Activated CD8-positive, alpha-beta T cell treated with anti-CD3 and anti-CD28 coated beads, Interleukin-2, amount 10 ng/mL, durations not matched to agents 7 days and 5 days (primary cell): ENCODE data around the gene TBC1D10A. TPM values are rescaled to one million over a fixed set of nuclear protein-coding genes. Genes with fewer than 3 reads are reported as not detected.

Experiments used
- ATAC-seq: fragments of 150-1000 bp; cut with Tn5 transposase; one replicate; pipeline ENCODE4 v1.10.0; 2021; ENCODE audit warnings: moderate library complexity
- CTCF ChIA-PET: fragments of 350-600 bp; sonication (Branson Sonifier 250); formaldehyde crosslinking; loops from one replicate; lab custom pipeline; 2021; ENCODE audit warnings: antibody characterized with exemption; lab: Charles Lee
- POLR2A ChIA-PET: fragments of 350-600 bp; sonication (Branson Sonifier 250); formaldehyde crosslinking; loops from one replicate; lab custom pipeline; 2021; ENCODE audit warnings: antibody characterized with exemption; lab: Charles Lee
- DNase-seq: peaks from one replicate; pipeline ENCODE4 v3.0.0-alpha.2; 2020
- H3K27ac Mint-ChIP-seq: one replicate; pipeline ENCODE4 v1.8.0; 2021; ENCODE audit warnings: mild to moderate bottlenecking, mixed read lengths
- H3K27me3 Mint-ChIP-seq: one replicate; pipeline ENCODE4 v1.8.0; 2021; ENCODE audit warnings: low read depth, mixed read lengths
- H3K36me3 Mint-ChIP-seq: one replicate; pipeline ENCODE4 v1.8.0; 2021; ENCODE audit warnings: low read depth, mixed read lengths
- H3K4me1 Mint-ChIP-seq: one replicate; pipeline ENCODE4 v1.8.0; 2021; ENCODE audit warnings: low read depth, mixed read lengths
- H3K4me3 Mint-ChIP-seq: one replicate; pipeline ENCODE4 v1.8.0; 2021; ENCODE audit warnings: mild to moderate bottlenecking, mixed read lengths
- H3K9me3 Mint-ChIP-seq: one replicate; pipeline ENCODE4 v1.8.0; 2022; ENCODE audit warnings: mixed read lengths; ENCODE audit not compliant: insufficient read depth
- total RNA-seq, 2 experiments: library from RNA; stranded (reverse); gene quantifications; one replicate each; pipeline ENCODE4 v1.2.3, GENCODE V29; 2021

Gene TBC1D10A
- total RNA-seq, 2 experiments from 2014 or later = 47.6 to 49.2 TPM

DNA sequence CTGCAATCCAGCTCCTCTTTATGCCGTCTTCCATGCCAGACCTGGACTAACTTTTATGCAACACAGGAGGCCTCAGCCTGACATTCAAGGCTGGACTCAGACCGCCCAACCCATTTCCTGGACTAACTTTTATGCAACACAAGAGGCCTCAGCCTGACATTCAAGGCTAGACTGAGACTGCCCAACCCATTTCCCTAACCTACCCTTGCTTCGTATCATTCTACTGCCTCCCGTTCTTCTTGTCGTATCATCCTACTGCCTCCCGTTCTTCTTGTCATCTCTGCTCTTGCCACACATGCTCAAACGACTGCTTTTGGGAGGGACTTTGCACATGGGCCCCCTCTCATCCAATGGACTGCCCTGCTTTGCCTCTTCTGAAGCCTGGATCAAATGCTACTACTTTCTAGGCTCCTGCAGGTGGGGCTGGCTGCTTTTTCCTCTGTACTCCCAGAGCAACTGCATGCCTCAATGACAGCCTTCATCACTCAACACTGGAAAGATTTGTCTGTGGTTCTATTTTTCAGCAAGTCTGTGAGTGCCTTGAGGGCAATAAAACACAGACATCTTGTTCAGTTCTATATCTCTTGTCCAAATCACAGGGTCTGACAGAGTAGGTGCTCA, 7.8 kb downstream of the TBC1D10A start:
- Mint-ChIP-seq H3K27ac (peak overlapping the region; percentile 12), H3K4me3 (no peak overlapping the region), H3K4me1 (peaks cover 86% of the 10 kb centered on the region), H3K36me3 (peaks cover 76% of the 10 kb centered on the region), H3K27me3 (no peaks in the 10 kb centered on the region), H3K9me3 (peaks cover under 1% of the 10 kb centered on the region)
- CTCF ChIA-PET = interaction anchor here (0.6 to 7.7 kb wide), 5 partner anchors 9 to 30 kb away, joined by 3 to 68 read pairs (median 4); partner anchors contain the start of gene CASTOR1
- no peak for ATAC-seq
- POLR2A ChIA-PET = no interaction called here
- no peak for DNase-seq

DNA sequence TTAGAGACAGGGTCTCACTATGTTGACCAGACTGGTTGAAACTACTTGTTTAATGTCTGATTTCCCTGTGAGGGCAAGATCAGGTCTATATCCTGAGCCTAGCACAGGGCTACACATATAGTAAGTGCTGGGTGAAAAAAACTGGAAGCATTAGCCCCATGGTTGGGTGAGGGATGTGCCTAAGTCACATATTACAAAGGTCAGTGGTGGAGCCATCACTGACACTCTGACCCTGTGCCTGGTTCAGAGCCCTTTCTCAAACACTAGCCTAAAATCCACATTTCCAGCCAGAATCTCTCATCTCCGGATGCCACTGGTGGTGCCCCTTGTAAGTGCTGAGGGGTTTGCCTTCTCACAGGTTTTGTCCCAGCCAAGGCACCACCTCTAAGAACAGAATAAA, 9.0 kb downstream of the TBC1D10A start:
- no peak for DNase-seq

DNA sequence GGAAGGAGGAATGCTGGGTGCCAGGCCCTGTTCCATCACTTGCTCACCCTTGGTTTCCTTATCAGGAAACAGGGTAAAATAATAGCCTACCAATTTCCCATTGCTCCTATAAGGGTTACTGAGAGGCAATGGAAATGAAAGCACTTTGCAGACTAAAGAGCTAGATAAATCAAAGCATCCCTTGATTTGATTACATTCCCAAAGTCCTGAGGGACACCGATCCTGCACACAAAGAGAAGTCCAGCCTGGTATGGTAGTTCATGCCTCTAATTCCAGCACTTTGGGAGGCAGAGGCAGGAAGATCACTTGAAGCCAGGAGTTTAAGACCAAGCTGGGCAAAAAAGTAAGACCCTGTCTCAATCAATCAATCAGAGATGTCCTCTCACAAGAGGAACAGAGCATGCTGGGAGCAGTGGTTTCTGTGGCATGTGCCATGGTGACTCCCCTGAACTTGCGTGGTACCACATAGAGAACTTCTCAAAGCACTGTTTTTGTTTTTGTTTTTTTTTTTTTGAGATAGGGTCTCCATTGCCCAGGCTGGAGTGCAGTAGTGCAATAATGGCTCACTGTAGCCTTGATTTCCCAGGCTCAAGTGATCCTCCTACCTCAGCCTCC, 10.7 kb downstream of the TBC1D10A start:
- CTCF ChIA-PET = interaction anchor here (0.7 to 7.7 kb wide), 5 partner anchors 9 to 75 kb away, joined by 3 to 68 read pairs (median 4); partner anchors contain the start of genes CASTOR1 and TBC1D10A
- Mint-ChIP-seq H3K9me3 (no peaks in the 10 kb centered on the region), H3K27ac (peak overlapping the region; percentile 64), H3K4me1 (peaks cover 91% of the 10 kb centered on the region), H3K4me3 (no peak overlapping the region), H3K27me3 (no peaks in the 10 kb centered on the region), H3K36me3 (peaks cover 75% of the 10 kb centered on the region)
- no peak for DNase-seq
- no peak for ATAC-seq
- POLR2A ChIA-PET = interaction anchor here (1.2 to 3.0 kb wide), 5 partner anchors 9 to 40 kb away, joined by 3 to 14 read pairs (median 7); partner anchors contain the start of genes CASTOR1, CCDC157, SF3A1 and TBC1D10A

More for the DNA sequence above, 9.0 kb downstream of the TBC1D10A start:
- Mint-ChIP-seq H3K9me3 (no peaks in the 10 kb centered on the region), H3K36me3 (peaks cover 73% of the 10 kb centered on the region), H3K27me3 (no peaks in the 10 kb centered on the region), H3K4me3 (no peak overlapping the region), H3K27ac (no peak overlapping the region), H3K4me1 (peaks cover 84% of the 10 kb centered on the region)
- no peak for ATAC-seq
- POLR2A ChIA-PET = interaction anchor here (0.6 to 1.7 kb wide), 2 partner anchors 9 to 11 kb away, joined by 3 to 7 read pairs; partner anchors contain the start of gene TBC1D10A
- CTCF ChIA-PET = interaction anchor here (0.5 to 7.7 kb wide), 4 partner anchors 7 to 121 kb away, joined by 3 to 68 read pairs (median 4); partner anchors contain the start of gene CASTOR1

DNA sequence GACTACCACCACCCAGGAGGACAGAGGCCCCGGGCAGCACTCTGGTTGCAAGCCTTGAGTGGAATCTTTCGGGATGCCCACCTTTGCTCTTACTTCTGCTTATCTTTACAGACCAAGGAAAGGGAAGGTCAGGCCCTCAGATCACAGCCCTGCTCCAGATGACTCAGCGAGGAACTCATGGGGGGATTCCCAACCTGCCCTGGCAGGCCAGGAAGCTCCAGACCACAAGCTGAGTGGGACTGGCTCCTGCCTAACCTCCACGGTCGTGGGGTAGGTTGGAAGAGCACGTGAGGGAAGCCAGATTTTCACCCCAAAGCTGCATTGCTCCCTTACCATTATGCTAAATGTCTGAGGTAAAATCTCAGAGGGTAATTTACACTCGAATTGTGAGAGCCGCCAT, 11.8 kb downstream of the TBC1D10A start:
- Mint-ChIP-seq H3K27me3 (no peaks in the 10 kb centered on the region), H3K4me1 (peaks cover 92% of the 10 kb centered on the region), H3K27ac (no peak overlapping the region), H3K4me3 (no peak overlapping the region), H3K9me3 (no peaks in the 10 kb centered on the region), H3K36me3 (peaks cover 71% of the 10 kb centered on the region)
- DNase-seq (no peak), ATAC-seq (peak; percentile 43)
- ChIA-PET POLR2A (interaction anchor here (0.7 to 3.6 kb wide), 6 partner anchors 9 to 42 kb away, joined by 3 to 14 read pairs (median 8); partner anchors contain the start of genes CASTOR1, CCDC157 and SF3A1), CTCF (interaction anchor here (0.8 to 7.7 kb wide), 5 partner anchors 10 to 109 kb away, joined by 3 to 68 read pairs (median 5); partner anchors contain the start of genes CASTOR1 and RNF215)

DNA sequence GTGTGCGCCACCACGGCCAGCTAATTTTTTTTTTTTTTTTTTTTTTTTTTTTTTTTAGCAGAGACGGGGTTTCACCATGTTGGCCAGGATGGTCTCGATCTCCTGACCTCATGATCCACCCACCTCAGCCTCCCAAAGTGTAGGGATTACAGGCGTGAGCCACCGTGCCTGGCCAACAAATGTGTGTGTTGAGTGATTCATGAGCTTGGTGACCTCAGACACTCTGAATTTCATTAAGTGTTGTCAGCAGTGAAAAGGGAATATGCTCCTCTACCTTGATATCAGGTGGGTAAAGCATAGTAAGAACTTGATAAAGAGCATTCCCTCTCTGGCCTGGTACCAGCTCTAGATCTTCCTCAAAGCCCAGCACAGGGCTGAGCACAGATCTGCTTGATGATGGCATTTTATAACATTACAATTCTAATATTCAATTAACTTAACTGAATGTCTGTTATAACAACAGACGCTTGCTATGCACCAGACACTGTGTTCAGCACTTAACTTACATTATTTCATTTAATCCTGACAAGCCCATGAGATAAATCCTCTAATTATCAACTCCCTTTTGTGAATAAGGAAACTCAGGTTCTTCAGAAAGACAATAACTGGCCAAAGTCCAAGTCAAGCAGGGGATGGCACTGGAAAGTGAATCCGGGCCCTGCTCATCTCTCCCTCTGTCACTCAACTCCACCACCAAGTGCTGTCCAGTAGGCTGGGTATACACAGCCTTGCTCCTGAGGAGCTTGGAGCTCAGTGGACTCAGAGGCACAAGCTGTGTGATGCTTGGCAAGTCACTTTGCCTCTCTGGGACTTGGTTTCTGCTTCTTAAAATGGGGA, 13.0 kb downstream of the TBC1D10A start:
- Mint-ChIP-seq H3K4me1 (peaks cover 92% of the 10 kb centered on the region), H3K36me3 (peaks cover 63% of the 10 kb centered on the region), H3K4me3 (no peak overlapping the region), H3K27ac (peak overlapping the region; percentile 39), H3K27me3 (no peaks in the 10 kb centered on the region), H3K9me3 (no peaks in the 10 kb centered on the region)
- CTCF ChIA-PET = interaction anchor here (0.8 to 7.7 kb wide), 6 partner anchors 10 to 110 kb away, joined by 3 to 68 read pairs (median 5); partner anchors contain the start of genes CASTOR1 and RNF215
- ATAC-seq (no peak), DNase-seq (no peak)
- POLR2A ChIA-PET = interaction anchor here (0.6 to 3.6 kb wide), 5 partner anchors 14 to 43 kb away, joined by 3 to 13 read pairs (median 3); partner anchors contain the start of genes CASTOR1, CCDC157 and SF3A1

DNA sequence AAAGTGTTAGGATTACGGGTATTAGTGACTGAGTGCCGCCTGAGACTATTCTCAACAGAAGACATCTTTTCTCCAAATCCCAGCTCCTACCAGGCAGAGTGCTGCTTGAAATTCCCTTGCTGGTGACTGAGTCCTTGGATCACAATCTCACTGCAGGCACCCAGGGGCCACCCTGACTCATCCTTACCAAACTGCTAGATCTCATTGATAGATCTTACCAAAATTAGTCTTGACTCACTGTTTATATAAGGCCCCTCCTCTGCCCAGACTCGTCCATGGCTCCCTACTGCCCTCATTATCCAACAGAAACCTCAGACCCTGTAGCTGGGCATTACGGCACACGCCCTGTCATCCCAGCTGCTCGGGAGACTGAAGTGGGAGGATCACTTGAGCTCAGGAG, 14.7 kb downstream of the TBC1D10A start:
- Mint-ChIP-seq H3K27me3 (no peaks in the 10 kb centered on the region), H3K9me3 (no peaks in the 10 kb centered on the region), H3K4me1 (peaks cover 93% of the 10 kb centered on the region), H3K36me3 (peaks cover 60% of the 10 kb centered on the region), H3K4me3 (no peak overlapping the region), H3K27ac (peak overlapping the region; percentile 76)
- CTCF ChIA-PET = interaction anchor here (1.2 to 7.7 kb wide), 6 partner anchors 10 to 79 kb away, joined by 3 to 68 read pairs (median 3); partner anchors contain the start of genes CASTOR1, RNF215 and TBC1D10A
- ATAC-seq (no peak), DNase-seq (no peak)
- POLR2A ChIA-PET = interaction anchor here (1.0 to 3.6 kb wide), 3 partner anchors 23 to 45 kb away, joined by 3 to 13 read pairs (median 3); partner anchors contain the start of genes CASTOR1, CCDC157 and SF3A1

DNA sequence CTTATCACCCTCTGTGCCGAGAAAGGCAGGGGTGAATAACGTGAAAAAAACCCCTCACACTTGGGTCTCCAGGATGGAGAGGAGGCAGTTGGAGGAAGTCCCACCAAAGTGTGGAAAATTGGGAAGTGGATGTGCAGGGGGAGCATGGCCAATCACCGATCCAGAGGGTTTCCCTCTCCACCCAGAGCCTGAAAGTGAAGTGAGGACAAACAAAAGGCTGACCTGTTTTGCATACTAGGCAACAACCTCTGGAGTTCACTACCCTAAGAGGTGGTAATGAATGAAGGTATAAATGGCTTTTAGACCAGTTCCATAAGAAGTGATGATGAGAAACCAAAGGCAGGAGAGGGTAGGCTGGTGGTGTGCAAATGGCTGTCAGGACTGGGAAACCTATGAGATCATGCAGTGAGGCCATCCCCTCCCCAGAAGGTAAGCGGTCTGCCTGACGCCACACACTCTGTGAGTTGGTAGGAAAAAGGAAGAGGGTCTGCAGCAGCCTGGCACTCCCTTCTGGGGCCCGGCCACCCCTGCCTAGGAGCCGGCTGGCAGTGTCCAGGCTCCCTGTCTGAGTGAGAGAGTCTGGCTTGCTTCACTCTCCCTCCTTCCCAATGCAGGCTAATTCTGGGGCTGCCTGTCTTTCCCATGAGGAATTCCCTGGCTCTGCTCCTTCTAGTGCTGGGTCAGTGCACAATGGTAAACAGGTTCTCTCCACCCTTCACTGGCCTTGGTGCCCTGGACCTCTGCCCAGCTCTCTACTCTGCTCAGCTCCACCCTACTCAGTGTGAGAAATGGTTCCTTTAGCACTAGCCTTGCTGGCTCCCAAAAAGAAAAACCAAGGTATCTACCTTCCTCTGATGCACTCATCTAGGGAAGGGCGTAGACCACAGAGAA, 15.6 kb downstream of the TBC1D10A start:
- H3K36me3 Mint-ChIP-seq = peaks cover 58% of the 10 kb centered on the region
- no peaks in the 10 kb centered on the region for H3K9me3 Mint-ChIP-seq
- no peaks in the 10 kb centered on the region for H3K27me3 Mint-ChIP-seq
- H3K4me1 Mint-ChIP-seq = peaks cover 97% of the 10 kb centered on the region
- ChIA-PET POLR2A (interaction anchor here (1.1 to 3.6 kb wide), 3 partner anchors 17 to 22 kb away, joined by 3 to 13 read pairs (median 8); partner anchors contain the start of genes CASTOR1 and TBC1D10A), CTCF (interaction anchor here (0.7 to 16.1 kb wide), 7 partner anchors 9 to 76 kb away, joined by 3 to 184 read pairs (median 4); partner anchors contain the start of genes CASTOR1, CCDC157, RNF215 and SF3A1)
- ATAC-seq (no peak), DNase-seq (no peak)
- H3K27ac Mint-ChIP-seq = peak overlapping the region; percentile 79
- no peak overlapping the region for H3K4me3 Mint-ChIP-seq

DNA sequence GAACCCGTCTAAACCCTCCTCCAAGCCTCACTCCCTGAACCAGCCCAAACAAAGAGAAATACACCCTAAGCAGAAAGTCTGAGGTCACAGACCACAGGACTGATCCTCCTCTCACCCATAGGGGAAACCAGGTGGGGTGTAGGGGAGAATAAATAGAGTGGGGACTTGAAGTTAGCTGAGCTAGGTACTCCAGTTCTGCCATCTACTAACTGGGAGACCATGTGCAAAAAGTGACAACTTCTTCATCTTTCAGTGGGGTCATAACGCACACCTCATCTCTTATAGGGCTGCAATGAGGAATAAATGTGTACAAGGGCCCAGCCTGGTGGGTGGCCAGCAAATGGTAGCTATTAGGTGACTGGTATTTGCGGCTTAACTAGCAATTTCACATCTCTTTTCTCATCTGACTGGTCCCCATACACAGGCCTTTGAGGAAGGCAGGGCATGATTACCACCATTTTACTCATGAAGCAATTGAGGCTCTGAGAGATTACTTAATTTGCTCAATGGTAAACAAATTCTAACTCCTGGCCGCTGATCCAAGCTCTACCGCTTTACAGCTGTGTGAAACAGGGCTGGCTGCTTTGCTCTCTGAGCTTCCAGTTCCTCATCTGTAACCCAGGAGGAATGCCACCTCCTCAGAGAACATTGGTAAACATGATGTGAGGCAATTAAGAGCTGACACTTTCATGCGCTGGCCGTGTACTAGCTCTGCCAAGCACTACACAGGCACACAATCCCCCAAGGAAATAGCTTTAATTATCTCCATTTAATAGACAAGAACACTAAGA, 16.6 kb downstream of the TBC1D10A start:
- CTCF ChIA-PET = interaction anchor here (0.7 to 16.1 kb wide), 10 partner anchors 9 to 189 kb away, joined by 3 to 184 read pairs (median 4); partner anchors contain the start of genes CASTOR1, CCDC157, RNF215 and SF3A1
- Mint-ChIP-seq H3K4me3 (peak overlapping the region; percentile 56), H3K4me1 (peaks cover 97% of the 10 kb centered on the region), H3K9me3 (no peaks in the 10 kb centered on the region), H3K27me3 (no peaks in the 10 kb centered on the region), H3K27ac (peak overlapping the region; percentile 79), H3K36me3 (peaks cover 49% of the 10 kb centered on the region)
- ATAC-seq (peak; percentile 51), DNase-seq (peak; percentile 70)
- POLR2A ChIA-PET = interaction anchor here (0.5 to 1.7 kb wide), 4 partner anchors 18 to 217 kb away, joined by 3 to 8 read pairs (median 3); partner anchors contain the start of genes CASTOR1 and TBC1D10A

DNA sequence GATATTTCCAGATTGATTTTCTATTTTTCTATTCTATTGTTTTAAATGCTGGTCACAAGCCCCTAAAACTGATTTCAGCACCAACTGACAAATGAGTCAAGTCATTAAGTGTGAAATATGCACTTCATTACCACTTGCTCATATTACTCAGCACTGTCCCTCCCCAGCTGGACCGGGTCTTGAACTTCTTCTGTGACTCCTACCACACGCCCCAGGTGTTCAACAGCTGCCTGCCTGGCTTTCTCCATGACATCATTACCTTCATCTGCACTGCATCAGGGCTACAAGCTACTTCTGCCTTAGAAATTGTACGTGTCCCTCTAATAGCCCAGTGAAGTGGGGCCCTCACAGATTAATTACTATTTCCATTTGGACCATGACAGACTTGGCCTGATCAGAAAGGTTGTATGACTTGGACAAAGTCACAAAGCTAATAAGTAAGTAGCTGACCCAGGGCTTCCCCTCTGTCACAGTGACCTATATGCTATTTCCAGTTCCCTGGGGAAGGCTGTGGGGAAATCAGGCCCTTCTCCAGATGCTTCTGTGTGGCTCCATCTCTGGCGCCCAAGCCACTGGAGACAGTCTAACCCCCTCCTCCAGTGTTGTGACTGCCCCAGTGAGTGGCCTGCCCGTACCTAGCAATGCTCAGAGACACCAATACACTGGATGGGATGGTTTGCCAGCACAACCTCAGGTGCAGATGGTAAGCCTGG, 18.1 kb downstream of the TBC1D10A start:
- ATAC-seq (no peak), DNase-seq (no peak)
- Mint-ChIP-seq H3K4me3 (peak overlapping the region; percentile 12), H3K4me1 (peaks cover 97% of the 10 kb centered on the region), H3K9me3 (no peaks in the 10 kb centered on the region), H3K27ac (peak overlapping the region; percentile 79), H3K36me3 (peaks cover 53% of the 10 kb centered on the region), H3K27me3 (no peaks in the 10 kb centered on the region)
- CTCF ChIA-PET = interaction anchor here (0.8 to 16.1 kb wide), 6 partner anchors 12 to 45 kb away, joined by 3 to 184 read pairs (median 4); partner anchors contain the start of genes CASTOR1 and TBC1D10A
- POLR2A ChIA-PET = interaction anchor here (1.2 to 9.7 kb wide), 2 partner anchors 16 to 115 kb away, joined by 3 to 101 read pairs; partner anchors contain the start of gene TBC1D10A
